Lower leg skin (tissue), 4 donors: Measurements from ENCODE around the gene KRT6B. TPM values are rescaled to one million over a fixed set of nuclear protein-coding genes. Genes with fewer than 3 reads are reported as not detected.

ENCODE experiments used
- DNase-seq, 2 donors: peaks; one replicate each; pipeline ENCODE4 v3.0.0-alpha.2; 2019; ENCODE audit warnings: low spot score in 2 of 2
- H3K4me3 ChIP-seq: fragments of 200-600 bp; sonication (generic); 2 replicates; pipeline ENCODE4 v1.5.1; 2017; ENCODE audit warnings: mild to moderate bottlenecking, low read depth; ENCODE audit not compliant: poor library complexity, severe bottlenecking
- CTCF ChIP-seq, 3 donors: fragments of 450-650 bp; IDR thresholded peaks; one replicate each; pipeline ENCODE4 v1.5.1; 2016; ENCODE audit warnings: antibody characterized with exemption in 3 of 3, mild to moderate bottlenecking in 3 of 3, moderate library complexity in 2 of 3
- POLR2A ChIP-seq, 2 donors: fragments of 450-650 bp; IDR thresholded peaks; one replicate each; pipeline ENCODE4 v1.6.1; 2016 to 2017; ENCODE audit warnings: antibody characterized with exemption in 2 of 2, mild to moderate bottlenecking in 1 of 2, moderate library complexity in 1 of 2
- WGBS, 2 donors: methylation state at CpG; one replicate each; pipeline ENCODE4 v1.1.5; 2018; 5-methylcytosine and 5-hydroxymethylcytosine counted together
- intact Hi-C: fragments of 100-400 bp; cut with DNase I; formaldehyde crosslinking; loops from one replicate; pipeline ENCODE4 v1.15.0; 2023; ENCODE audit warnings: low total_unique reads
- total RNA-seq, 4 donors: library from RNA; depleted of rRNA; stranded (reverse); fragments of >200 nt; gene quantifications; one replicate each; pipeline ENCODE4 v1.1.0, GENCODE V29; 2016

The KRT6B gene
- total RNA-seq, 4 donors from 2014 or later: 49.8 to 441 (median 157) TPM

- intact Hi-C loops: no loop called here
- WGBS, 2 donors: 77 to 80% methylated on average over 19 to 20 of the region's 20 CpGs
Observed at GRCh38 chr12:52434081-52434733, 17.7 kb downstream of the KRT6B start, which contains the start of gene KRT75. Gene KRT75, minus strand, starts transcription at chr12:52434371. Its CDS starts 67 bp downstream, at chr12:52434304.

GRCh38 chr12:52433501-52434080 lies 18.4 kb downstream of the KRT6B start:
- TF ChIP-seq CTCF (IDR thresholded peaks at IDR 0.05): no peak
- no peak for TF ChIP-seq POLR2A (IDR thresholded peaks at IDR 0.05)
- H3K4me3 ChIP-seq: no peak overlapping the region
- intact Hi-C loops: no loop called here
- 90 to 94% methylated on average over 12 of the region's 12 CpGs for WGBS, 2 donors
- DNase-seq: peak in 1 of 2 donors; percentile 70

More at GRCh38 chr12:52434081-52434733, 17.7 kb downstream of the KRT6B start, which contains the start of gene KRT75:
- H3K4me3 ChIP-seq: no peak within 1 kb of the TSS
- DNase-seq: peak in 1 of 2 donors; percentile 81
- TF ChIP-seq POLR2A (IDR thresholded peaks at IDR 0.05): no peak
- TF ChIP-seq CTCF (IDR thresholded peaks at IDR 0.05): no peak

- H3K4me3 ChIP-seq: no peak overlapping the region
- intact Hi-C loops: no loop called here
- no peak for TF ChIP-seq CTCF (IDR thresholded peaks at IDR 0.05)
- TF ChIP-seq POLR2A (IDR thresholded peaks at IDR 0.05): no peak
- DNase-seq: peak in 1 of 2 donors; percentile 50
- WGBS, 2 donors: 88 to 92% methylated on average over 6 of the region's 6 CpGs
Observed at GRCh38 chr12:52432559-52433207, 19.3 kb downstream of the KRT6B start.

GRCh38 chr12:52428121-52428520 lies 23.8 kb downstream of the KRT6B start:
- no peak overlapping the region for H3K4me3 ChIP-seq
- WGBS, 2 donors: 85 to 97% methylated on average over 10 of the region's 10 CpGs
- intact Hi-C loops: no loop called here
- DNase-seq: no peak
- TF ChIP-seq CTCF (IDR thresholded peaks at IDR 0.05): no peak
- no peak for TF ChIP-seq POLR2A (IDR thresholded peaks at IDR 0.05)

- H3K4me3 ChIP-seq: no peak overlapping the region
- 52 to 69% methylated on average over 1 of the region's 1 CpG for whole genome bisulfite sequencing, 2 donors
- DNase-seq: no peak
- intact Hi-C loops: no loop called here
- TF ChIP-seq POLR2A (IDR thresholded peaks at IDR 0.05): no peak
- TF ChIP-seq CTCF (IDR thresholded peaks at IDR 0.05): no peak
Observed at GRCh38 chr12:52427083-52427482, 24.9 kb downstream of the KRT6B start.
